Trophoblast cell (in vitro differentiated cells and primary cell): Measurements from ENCODE around the gene RPS28.

Experiments used
- DNase-seq, 2 donors: peaks; one replicate each; pipeline ENCODE4 v3.0.0-alpha.2; 2016
- H2AFZ ChIP-seq: 2 replicates; pipeline ENCODE4 v1.6.1; 2013; ENCODE audit warnings: low read length, moderate library complexity, mild to moderate bottlenecking; ENCODE audit not compliant: insufficient read depth, poor library complexity
- H2AK5ac ChIP-seq: 2 replicates; pipeline ENCODE4 v1.6.1; 2013; ENCODE audit warnings: mild to moderate bottlenecking, low read length
- H2BK120ac ChIP-seq: 2 replicates; pipeline ENCODE4 v1.6.1; 2013; ENCODE audit warnings: low read length, mild to moderate bottlenecking, moderate library complexity; ENCODE audit not compliant: insufficient read depth, poor library complexity
- H2BK12ac ChIP-seq: 2 replicates; pipeline ENCODE4 v1.6.1; 2013; ENCODE audit warnings: mild to moderate bottlenecking, low read length, moderate library complexity
- H2BK5ac ChIP-seq: 2 replicates; pipeline ENCODE4 v1.6.1; 2013; ENCODE audit warnings: low read length, low read depth, moderate library complexity, mild to moderate bottlenecking; ENCODE audit not compliant: poor library complexity
- H3K14ac ChIP-seq: 2 replicates; pipeline ENCODE4 v1.6.1; 2013; ENCODE audit warnings: mild to moderate bottlenecking, low read length
- H3K18ac ChIP-seq: 2 replicates; pipeline ENCODE4 v1.6.1; 2013; ENCODE audit warnings: mild to moderate bottlenecking, low read length
- H3K23ac ChIP-seq: 2 replicates; pipeline ENCODE4 v1.6.1; 2013; ENCODE audit warnings: low read length
- H3K27ac ChIP-seq: 2 replicates; pipeline ENCODE4 v1.5.1; 2013; ENCODE audit warnings: low read depth, mild to moderate bottlenecking, inconsistent platforms, low read length, moderate library complexity
- H3K27me3 ChIP-seq: 2 replicates; pipeline ENCODE4 v1.6.1; 2013; ENCODE audit warnings: inconsistent platforms, mild to moderate bottlenecking, low read length, moderate library complexity; ENCODE audit not compliant: insufficient read depth
- H3K36me3 ChIP-seq, 2 experiments: 1 replicate in 1 of 2; 2 replicates in 1 of 2; pipeline ENCODE4 v1.6.1; 2013; ENCODE audit warnings: low read length in 2 of 2, mild to moderate bottlenecking in 2 of 2, moderate library complexity in 1 of 2; ENCODE audit not compliant: insufficient read depth in 2 of 2, control insufficient read depth in 1 of 2
- H3K4ac ChIP-seq: 2 replicates; pipeline ENCODE4 v1.6.1; 2013; ENCODE audit warnings: low read depth, mild to moderate bottlenecking, low read length, moderate library complexity
- H3K4me1 ChIP-seq, 2 experiments: 1 replicate in 1 of 2; 2 replicates in 1 of 2; pipeline ENCODE4 v1.6.1; 2013; ENCODE audit warnings: low read length in 2 of 2, mild to moderate bottlenecking in 2 of 2, moderate library complexity in 1 of 2; ENCODE audit not compliant: insufficient read depth in 2 of 2, control insufficient read depth in 1 of 2
- H3K4me2 ChIP-seq: 2 replicates; pipeline ENCODE4 v1.6.1; 2013; ENCODE audit warnings: inconsistent platforms, mild to moderate bottlenecking, low read length, moderate library complexity
- H3K4me3 ChIP-seq: 2 replicates; pipeline ENCODE4 v1.5.1; 2013; ENCODE audit warnings: mild to moderate bottlenecking, low read depth, low read length, inconsistent platforms
- H3K79me1 ChIP-seq: one replicate; pipeline ENCODE4 v1.6.1; 2013; ENCODE audit warnings: low read length
- H3K79me2 ChIP-seq: 2 replicates; pipeline ENCODE4 v1.6.1; 2013; ENCODE audit warnings: low read length, mild to moderate bottlenecking; ENCODE audit not compliant: control insufficient read depth, insufficient read depth, poor library complexity
- H3K9ac ChIP-seq: 2 replicates; pipeline ENCODE4 v1.6.1; 2013; ENCODE audit warnings: mild to moderate bottlenecking, low read length
- H3K9me3 ChIP-seq: 2 replicates; pipeline ENCODE4 v1.6.1; 2013; ENCODE audit warnings: low read depth, mild to moderate bottlenecking, control low read depth, inconsistent platforms, low read length; ENCODE audit not compliant: insufficient read depth
- H4K12ac ChIP-seq: 2 replicates; pipeline ENCODE4 v1.6.1; 2013; ENCODE audit warnings: low read depth, mild to moderate bottlenecking, low read length, moderate library complexity
- H4K8ac ChIP-seq: 2 replicates; pipeline ENCODE4 v1.6.1; 2013; ENCODE audit warnings: low read depth, mild to moderate bottlenecking, low read length, moderate library complexity
- H4K91ac ChIP-seq: one replicate; pipeline ENCODE4 v1.6.1; 2013; ENCODE audit warnings: low read depth, mild to moderate bottlenecking, low read length, moderate library complexity
- WGBS: extraction: QIAGEN DNeasy Blood & Tissue Kit; methylation state at CpG from one replicate; pipeline ENCODE4 v1.1.7; 2013; ENCODE audit warnings: missing lambda C conversion rate; ENCODE audit not compliant: insufficient read length, insufficient coverage; ENCODE audit errors: extremely low coverage; 5-methylcytosine and 5-hydroxymethylcytosine counted together

Gene RPS28

GRCh38 chr19:8319807-8320520 lies 1.3 kb upstream of the RPS28 start:
- H3K23ac ChIP-seq: no peak overlapping the region
- no peak overlapping the region for H2BK120ac ChIP-seq
- H3K27ac ChIP-seq: no peak overlapping the region
- H3K4ac ChIP-seq: peak overlapping the region; percentile 59
- no peak overlapping the region for H4K12ac ChIP-seq
- no peak overlapping the region for H2AFZ ChIP-seq
- no peak overlapping the region for H3K14ac ChIP-seq
- no peak overlapping the region for H3K4me3 ChIP-seq
- H2BK12ac ChIP-seq: no peak overlapping the region
- no peak overlapping the region for H2AK5ac ChIP-seq
- peaks cover 18% of the 10 kb centered on the region for H3K79me2 ChIP-seq
- peaks cover 8 to 9% of the 10 kb centered on the region in 2 experiments for H3K4me1 ChIP-seq
- H3K79me1 ChIP-seq: peaks cover 10% of the 10 kb centered on the region
- no peaks in the 10 kb centered on the region for H3K9me3 ChIP-seq
- no peak overlapping the region for H4K91ac ChIP-seq
- H4K8ac ChIP-seq: no peak overlapping the region
- peaks cover 35 to 37% of the 10 kb centered on the region in 2 experiments for H3K36me3 ChIP-seq
- no peak overlapping the region for H3K18ac ChIP-seq
- H2BK5ac ChIP-seq: no peak overlapping the region
- no peaks in the 10 kb centered on the region for H3K27me3 ChIP-seq
- H3K9ac ChIP-seq: no peak overlapping the region
- WGBS: no CpG with 5 or more reads among the region's 19 CpGs
- no peak for DNase-seq
- peak overlapping the region; percentile 95 for H3K4me2 ChIP-seq

- Histone ChIP-seq H2BK120ac (peak overlapping the region; percentile 53), H3K4me1 (peaks cover 8 to 9% of the 10 kb centered on the region in 2 experiments), H3K14ac (peak overlapping the region; percentile 95), H3K27ac (peak overlapping the region; percentile 9), H3K9ac (peak overlapping the region; percentile 95), H3K27me3 (no peaks in the 10 kb centered on the region), H3K79me1 (peaks cover 10% of the 10 kb centered on the region), H2AFZ (peak overlapping the region; percentile 84), H4K91ac (peak overlapping the region; percentile 97), H2BK5ac (peak overlapping the region; percentile 73), H3K4me3 (peak overlapping the region; percentile 90), H4K12ac (peak overlapping the region; percentile 98), H3K23ac (no peak overlapping the region), H3K9me3 (no peaks in the 10 kb centered on the region), H4K8ac (peak overlapping the region; percentile 99), H3K18ac (peak overlapping the region; percentile 33), H3K36me3 (peaks cover 30 to 32% of the 10 kb centered on the region in 2 experiments), H3K4ac (peak overlapping the region; percentile 59), H3K79me2 (peaks cover 18% of the 10 kb centered on the region), H2BK12ac (no peak overlapping the region), H3K4me2 (peak overlapping the region; percentile 95), H2AK5ac (peak overlapping the region; percentile 36)
- no CpG with 5 or more reads among the region's 16 CpGs for WGBS
- peak in 1 of 2 donors; percentile 31 for DNase-seq
These were observed 681 bp upstream of the RPS28 start for GRCh38 chr19:8320564-8321066.

GRCh38 chr19:8321986-8322637 lies 816 bp downstream of the RPS28 start:
- no CpG with 5 or more reads among the region's 30 CpGs for WGBS
- peaks cover 1% of the 10 kb centered on the region for H3K9me3 ChIP-seq
- no peak overlapping the region for H2BK12ac ChIP-seq
- peak overlapping the region; percentile 35 for H3K4ac ChIP-seq
- peak overlapping the region; percentile 77 for H3K14ac ChIP-seq
- peaks cover 8 to 9% of the 10 kb centered on the region in 2 experiments for H3K4me1 ChIP-seq
- no peak for DNase-seq
- H2AFZ ChIP-seq: peak overlapping the region; percentile 25
- peak overlapping the region; percentile 38 for H2BK5ac ChIP-seq
- H3K27me3 ChIP-seq: no peaks in the 10 kb centered on the region
- H3K4me3 ChIP-seq: peak overlapping the region; percentile 89
- H3K18ac ChIP-seq: peak overlapping the region; percentile 41
- no peak overlapping the region for H3K23ac ChIP-seq
- H3K79me1 ChIP-seq: peaks cover 10% of the 10 kb centered on the region
- peak overlapping the region; percentile 5 for H2AK5ac ChIP-seq
- no peak overlapping the region for H3K27ac ChIP-seq
- H3K4me2 ChIP-seq: peak overlapping the region; percentile 89
- peaks cover 22 to 23% of the 10 kb centered on the region in 2 experiments for H3K36me3 ChIP-seq
- H3K9ac ChIP-seq: peak overlapping the region; percentile 97
- H3K79me2 ChIP-seq: peaks cover 18% of the 10 kb centered on the region
- no peak overlapping the region for H4K12ac ChIP-seq
- H2BK120ac ChIP-seq: peak overlapping the region; percentile 8
- peak overlapping the region; percentile 79 for H4K8ac ChIP-seq
- H4K91ac ChIP-seq: peak overlapping the region; percentile 54

- Histone ChIP-seq H4K12ac (no peak overlapping the region), H3K36me3 (peaks cover 22 to 23% of the 10 kb centered on the region in 2 experiments), H3K4me1 (peaks cover 8 to 9% of the 10 kb centered on the region in 2 experiments), H3K79me1 (peaks cover 10% of the 10 kb centered on the region), H2BK5ac (no peak overlapping the region), H3K9me3 (peaks cover 1% of the 10 kb centered on the region), H2AK5ac (no peak overlapping the region), H3K4ac (peak overlapping the region; percentile 26), H3K4me2 (peak overlapping the region; percentile 89), H4K91ac (no peak overlapping the region), H3K27me3 (no peaks in the 10 kb centered on the region), H3K4me3 (no peak overlapping the region), H3K18ac (no peak overlapping the region), H3K79me2 (peaks cover 18% of the 10 kb centered on the region), H3K23ac (no peak overlapping the region), H2BK12ac (no peak overlapping the region), H3K14ac (no peak overlapping the region), H3K27ac (no peak overlapping the region), H3K9ac (peak overlapping the region; percentile 57), H2AFZ (no peak overlapping the region), H2BK120ac (no peak overlapping the region), H4K8ac (no peak overlapping the region)
- WGBS: no CpG with 5 or more reads among the region's 7 CpGs
- DNase-seq: no peak
These were observed 1.3 kb downstream of the RPS28 start for GRCh38 chr19:8322638-8322997.
